ENCODE results near the gene CARD11.

The CARD11 gene

DNA sequence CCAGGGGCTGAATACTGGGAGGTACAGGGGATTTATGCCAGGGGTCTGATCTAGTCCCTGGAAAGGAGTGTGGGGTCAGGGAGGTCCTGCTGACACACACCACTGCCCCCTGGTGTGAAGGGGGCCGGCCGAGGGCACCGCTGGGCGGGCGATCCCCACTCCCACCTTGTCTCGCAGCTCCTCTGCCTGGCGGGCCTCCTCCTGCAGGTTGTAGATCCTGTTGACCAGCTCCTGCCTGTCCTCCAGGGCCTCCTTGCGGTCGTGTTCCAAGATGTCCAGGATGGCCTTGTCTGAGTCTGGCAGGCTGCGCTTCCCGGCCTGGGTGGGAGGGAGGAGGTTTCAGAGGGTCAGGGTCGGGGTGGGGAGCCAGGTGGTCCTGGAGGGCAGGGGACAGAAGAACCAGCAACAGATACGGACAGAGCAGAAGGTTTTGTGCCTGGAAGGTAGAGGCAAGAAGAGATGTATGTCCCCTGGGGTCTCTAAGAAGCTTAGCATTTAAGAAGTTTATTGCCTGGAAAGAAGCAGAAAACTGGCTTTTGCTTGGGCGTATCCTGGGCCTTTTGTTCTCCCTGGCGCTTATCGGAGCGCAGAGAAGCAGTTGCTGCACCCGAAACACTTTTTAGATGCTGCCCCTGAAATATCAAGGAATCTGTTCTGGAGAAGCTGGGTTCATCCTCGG, 105.0 kb downstream of the CARD11 start:
- no peak for DNase-seq

DNA sequence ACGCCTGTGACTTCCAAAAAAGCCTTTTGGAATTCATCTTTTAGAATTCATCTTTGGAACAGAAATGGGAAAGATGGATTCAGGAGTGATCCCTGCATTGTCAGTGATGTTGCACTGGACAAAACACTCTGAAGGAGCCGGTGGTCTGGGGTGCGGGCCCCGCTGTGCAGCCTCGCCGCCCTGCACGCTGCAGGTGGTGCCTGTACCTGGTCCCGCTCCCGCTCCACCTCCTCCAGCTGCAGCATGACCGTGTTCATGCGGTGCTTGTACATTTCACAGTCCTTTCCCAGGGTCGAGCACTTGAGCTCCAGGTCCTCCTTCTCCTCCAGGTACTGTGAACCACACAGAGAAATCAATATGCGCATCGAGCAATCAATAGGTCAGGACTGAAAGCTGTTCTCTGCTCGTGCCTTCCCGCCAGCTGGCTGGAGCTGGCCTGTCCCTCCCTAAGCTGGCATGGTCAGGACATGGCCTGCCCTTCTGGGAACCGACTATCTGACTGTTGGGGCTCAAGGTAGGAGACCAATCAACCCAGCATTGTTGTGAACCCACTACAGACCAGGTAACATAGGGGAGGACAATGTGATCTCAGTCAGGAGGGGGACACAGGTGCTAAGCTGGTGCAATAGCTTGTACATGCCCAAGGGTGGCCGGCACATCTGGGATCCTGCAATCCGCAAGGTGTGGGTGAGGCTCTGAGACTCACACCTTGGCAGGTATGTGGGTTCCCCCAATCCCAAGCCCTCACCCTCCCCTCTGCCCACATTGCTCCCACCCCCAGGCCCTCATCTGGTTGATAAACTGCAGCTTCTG, 105.8 kb downstream of the CARD11 start:
- no peak for DNase-seq

DNA sequence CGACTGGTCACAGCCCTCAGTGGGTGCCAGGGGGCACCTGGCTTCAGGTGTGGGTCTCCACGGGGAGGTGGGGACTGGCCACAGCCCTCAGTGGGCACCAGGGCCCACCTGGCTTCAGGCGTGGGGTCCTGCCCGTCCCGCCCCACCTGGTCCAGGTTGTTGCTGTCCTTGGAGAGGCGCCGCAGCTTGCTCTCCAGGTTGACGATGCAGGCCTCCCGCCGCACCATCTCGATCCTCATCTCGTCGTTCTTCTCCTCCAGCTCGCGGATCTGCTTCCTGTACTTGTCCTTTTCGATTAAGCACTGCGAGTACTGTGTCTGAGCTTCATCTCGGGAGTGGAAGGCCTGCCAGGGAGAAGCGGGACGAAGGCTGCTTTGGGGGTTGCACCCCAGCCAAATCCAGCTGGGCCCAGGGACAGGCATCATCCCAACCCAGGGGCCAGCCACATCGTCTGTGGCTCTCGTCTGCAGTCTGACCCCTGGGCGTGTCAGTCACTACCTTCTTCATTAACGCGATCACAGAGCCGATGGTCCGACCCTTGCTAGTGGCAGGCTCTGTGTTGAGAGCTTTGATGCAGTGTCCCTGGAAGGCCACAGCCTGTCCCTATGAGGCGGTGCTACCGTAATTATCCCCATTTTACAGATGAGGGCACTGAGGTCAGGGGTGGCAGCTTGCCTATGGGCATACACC, 106.6 kb downstream of the CARD11 start:
- no peak for DNase-seq

DNA sequence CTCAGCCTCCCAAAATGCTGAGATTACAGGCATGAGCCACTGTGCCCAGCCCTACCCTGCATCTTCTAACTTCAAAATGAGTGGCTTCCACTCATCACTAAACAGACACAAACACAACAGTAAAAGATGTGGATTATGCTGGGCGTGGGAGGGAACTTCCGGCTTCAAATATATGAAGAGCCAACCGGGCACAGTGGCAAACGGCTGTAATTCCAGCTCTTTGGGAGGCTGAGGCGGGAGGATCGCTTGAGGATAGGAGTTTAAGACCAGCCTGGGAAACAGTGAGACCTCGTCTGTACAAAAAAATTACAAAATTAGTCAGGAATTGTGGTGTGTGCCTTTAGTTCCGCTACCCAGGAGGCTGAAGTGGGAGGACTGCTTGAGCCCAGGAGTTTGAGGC, 107.4 kb downstream of the CARD11 start:
- DNase-seq = no peak

DNA sequence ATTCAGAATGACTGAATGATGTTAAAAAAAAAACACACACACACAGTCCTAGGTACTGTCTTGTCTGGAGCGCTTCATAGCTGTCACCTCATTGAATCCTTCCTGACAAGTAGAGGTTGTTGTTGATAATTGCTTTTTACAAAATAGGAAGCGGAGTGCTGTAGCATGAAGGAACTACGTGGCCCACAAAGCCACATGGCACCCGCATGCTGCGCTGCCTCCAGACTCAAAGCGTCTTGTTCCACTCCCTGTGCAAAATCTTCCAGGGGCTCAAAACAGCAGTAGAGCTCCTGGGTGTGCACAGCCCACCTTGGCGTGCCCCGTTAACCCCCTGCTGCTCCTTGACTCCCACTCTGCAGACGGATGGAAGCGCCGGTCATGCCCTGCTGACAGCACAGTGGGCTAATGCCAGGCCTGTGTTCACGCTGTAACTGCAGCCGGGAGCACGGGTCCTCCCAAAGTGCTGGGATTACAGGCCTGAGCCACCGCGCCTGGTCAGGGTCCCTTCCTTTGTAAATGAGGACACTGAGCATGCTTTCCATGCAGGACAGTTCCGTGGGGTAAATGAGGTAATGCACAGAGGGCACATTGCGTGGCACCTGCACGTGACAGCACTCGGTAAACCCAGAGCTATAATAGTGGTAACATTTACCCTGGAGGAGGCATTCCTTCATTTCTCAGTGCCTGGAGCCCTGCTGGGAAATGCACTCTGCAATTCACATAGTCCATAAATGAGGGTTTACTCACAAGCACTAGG, 108.5 kb downstream of the CARD11 start:
- DNase-seq = no peak

DNA sequence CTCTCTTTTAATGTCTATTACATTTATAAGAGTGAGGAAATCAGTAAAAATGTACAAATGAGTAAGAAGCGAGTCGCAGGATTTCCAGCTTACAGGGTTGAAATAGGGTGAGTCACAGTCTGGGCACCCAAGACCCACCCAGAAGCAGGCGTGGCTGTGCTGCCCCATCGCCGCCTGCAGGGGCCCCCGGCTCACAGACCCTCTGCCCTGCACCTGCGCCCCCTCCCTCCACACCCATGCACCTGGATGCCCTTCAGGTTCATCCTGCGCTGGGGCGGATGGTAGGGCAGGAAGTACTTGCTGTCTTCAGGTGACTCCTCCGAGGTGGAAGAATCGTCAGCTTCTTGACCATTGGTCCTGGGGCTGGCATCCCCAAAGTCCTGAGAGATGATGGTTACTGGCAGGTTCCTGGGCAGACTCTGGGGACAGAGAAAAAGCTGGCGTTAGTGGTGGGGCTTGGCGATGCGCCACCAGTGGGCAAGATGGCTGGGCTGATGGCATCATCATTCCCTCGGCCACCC, 109.4 kb downstream of the CARD11 start:
- DNase-seq = no peak

DNA sequence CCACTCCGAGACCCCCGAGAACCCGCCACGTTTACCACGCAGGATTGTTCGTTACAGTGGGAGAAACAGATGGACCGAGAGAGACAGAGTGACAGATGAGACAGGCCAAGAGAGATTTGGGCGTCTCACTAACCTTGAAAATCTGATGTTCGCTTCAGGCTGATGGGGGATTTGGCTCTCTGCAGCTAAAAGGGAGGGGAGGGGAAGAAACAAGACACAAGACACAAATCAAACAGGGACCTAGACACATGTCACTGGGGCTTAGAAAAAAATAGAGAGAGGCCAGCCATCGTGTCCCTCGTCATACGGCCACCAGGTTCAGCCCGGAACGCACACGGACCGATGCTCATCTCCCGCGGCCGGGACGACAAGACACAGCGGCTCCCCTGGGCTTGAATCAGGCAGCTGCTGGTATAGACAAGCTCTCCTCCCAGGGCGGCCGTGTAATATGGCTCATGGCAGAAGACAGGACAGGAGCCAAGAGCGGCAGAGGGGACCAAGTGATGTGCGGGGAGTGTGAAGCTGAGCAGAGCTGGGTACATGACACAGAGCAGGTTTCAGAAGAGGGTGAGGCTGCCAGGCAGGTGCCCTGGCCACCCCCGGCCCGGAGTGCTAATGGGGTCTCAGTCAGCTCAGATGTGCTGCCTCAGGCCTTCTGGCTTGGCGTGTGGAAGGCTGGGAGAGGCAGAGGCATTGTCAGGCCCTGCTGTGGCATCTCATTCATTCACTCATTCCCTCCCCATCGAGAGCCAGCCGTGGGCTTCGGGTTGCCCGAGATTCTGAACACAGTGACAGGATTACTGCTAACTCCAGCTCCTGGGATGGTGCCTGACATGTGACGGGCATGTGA, 111.0 kb downstream of the CARD11 start:
- no peak for DNase-seq

DNA sequence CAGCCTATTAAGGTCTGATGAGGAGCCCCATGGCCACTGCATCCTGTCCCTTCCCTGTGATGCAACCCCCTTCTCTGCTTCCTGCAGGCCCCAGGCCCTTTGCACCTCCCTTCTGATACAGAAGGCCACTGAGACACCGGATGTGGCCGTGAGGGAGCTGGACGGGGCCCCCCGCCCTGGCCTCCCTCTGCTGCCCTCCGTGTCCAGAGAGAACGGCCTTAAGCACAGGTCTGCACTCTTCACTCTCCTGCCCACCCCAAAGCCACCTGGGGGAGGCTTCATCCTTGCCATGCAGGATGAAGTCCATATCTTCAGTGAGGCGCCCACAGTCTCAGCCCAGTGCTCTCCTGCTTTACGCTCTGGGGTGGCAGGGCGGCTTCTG, 112.6 kb downstream of the CARD11 start:
- DNase-seq = no peak

DNA sequence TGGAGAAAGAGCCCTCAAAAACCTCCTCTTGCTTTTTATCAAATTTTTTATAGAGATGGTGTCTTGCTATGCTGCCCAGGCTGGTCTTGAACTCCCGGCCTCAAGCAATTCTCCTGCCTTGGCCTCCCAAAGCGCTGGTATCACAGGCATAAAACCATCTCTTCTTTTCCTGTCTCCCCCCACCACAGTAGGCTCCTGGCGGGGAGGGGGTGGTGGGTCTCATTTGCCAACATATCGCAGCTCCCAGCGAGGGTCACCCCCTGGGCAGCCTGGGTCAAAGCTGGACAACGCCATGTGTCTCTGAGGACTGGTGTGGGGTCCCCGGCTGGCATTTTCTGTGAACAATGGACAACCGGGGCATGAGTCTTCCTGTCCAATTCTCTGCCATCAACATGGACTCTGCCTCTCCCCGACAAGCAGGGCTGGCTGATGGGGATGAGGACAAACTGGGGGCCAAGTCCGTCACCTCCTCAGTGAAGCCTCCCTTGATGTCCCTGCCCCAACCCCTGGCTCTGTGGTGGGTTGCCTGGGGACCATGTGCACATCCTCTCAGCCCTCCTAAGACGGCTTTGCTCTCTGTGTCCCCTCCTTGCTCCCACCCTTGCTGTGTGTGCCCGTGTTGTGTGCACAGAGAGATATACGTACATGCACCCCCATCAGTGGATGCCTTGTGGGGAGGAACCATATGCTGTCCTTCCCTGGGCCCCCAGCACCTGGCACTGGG, 113.2 kb downstream of the CARD11 start:
- DNase-seq = no peak

DNA sequence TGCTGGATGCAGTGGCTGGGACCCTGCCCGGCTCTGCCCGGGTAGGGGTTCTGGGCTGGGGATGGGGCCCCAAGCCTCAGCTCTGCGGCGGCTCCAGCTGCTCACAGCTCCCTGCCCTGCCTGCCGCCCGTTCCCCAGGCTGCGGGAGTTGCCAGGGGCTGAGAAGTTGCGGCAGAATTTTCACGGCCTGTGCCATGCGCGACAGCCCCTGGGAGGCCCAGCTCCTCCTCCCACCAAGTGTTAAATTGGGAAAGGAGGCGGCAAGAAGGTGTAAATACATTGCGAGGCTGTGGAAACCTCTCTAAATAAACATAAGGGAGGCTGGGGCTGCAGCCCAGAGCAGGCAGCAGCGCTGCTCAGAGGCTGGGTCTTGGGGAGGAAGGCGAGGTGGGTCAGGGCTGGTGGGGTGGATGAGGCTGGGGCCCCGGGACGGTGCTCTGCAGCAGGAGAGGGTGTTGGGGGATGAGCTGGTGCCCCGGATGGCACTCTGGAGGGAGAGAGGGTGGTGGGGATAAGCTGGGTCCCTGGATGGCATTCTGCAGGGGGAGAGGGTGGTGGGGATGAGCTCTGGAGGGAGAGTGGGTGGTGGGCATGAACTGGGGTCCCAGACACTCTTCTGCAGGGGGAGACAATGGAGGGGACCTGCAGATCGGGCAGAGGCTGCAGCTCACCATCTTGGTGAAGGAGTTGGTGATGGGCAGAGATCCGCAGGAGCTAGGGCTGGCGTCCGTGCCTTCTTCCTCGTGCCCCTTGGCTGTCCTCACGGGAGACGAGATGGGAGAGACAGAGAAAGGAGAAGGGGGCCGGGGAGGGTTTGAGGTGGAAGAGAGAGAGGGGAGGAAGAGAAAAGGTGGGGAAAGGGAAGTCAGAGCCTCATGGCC, 114.1 kb downstream of the CARD11 start:
- DNase-seq = no peak

DNA sequence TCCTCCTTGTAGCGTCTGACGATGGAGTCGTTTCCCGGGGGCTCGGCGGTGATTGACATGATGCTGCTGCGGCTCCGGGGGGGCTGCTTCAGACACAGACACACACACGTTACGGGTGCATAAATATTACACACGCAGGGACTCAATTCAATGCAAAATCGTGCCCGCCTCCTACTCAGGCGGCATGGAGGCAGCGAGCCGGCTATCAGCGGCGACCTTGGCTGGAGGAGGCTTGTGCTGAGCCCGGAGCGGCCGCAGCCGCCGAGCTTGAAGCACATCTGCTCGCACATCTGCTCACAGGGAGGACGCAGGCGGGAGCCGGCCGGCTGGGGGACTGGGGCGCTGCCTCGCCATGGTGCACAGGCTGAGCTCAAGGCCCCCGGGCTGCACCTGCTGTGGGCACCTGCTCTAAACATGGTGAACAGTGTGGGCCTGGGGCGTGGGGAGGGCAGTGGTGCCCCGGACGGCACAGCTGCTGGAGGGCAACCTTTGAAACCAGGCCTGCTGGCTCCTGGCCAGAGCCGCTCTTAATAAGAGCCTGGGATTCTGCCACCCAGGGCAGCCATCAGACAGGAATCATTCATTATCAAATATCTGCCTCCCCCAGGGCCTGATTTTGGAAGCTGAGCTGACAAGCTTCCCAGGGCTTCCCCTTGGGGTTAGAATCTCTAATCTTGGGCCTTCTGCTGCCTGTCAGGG, 114.9 kb downstream of the CARD11 start:
- no peak for DNase-seq

DNA sequence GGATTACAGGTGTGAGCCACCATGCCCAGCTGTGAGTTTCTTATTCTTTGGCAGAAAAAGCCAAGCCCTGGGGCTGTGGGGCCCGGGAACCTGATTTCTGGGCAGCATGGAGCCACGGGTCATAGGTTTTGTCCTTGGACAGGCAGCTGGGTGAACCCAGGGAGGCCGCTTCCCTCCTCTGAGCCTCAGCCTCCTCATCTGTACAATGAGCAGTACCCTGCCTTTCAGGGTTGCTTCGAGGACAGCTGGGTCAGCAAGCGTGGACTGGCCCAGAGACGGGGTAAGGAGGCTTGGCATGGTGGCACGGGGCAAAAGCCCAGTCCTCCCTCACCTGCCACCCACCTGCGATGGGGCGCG, 115.4 kb downstream of the CARD11 start:
- no peak for DNase-seq

DNA sequence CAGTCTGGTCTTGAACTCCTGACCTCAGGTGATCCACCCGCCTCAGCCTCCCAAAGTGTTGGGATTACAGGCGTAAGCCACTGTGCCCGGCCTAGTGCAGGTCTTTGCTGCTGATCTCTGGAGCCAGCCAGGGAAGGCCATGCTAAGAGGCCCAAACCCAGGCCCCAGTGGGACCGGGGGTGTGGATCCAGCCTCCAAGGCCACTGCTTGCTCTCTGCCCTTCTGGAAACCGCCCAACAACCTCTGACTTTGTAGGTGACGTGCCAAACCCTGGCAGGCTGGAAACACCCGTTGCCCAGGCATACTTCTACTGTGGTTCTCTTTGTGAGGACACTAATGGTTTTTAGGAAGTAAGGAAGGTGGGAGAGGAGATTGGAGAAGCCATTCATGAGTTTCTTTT, 116.1 kb downstream of the CARD11 start:
- DNase-seq = no peak

DNA sequence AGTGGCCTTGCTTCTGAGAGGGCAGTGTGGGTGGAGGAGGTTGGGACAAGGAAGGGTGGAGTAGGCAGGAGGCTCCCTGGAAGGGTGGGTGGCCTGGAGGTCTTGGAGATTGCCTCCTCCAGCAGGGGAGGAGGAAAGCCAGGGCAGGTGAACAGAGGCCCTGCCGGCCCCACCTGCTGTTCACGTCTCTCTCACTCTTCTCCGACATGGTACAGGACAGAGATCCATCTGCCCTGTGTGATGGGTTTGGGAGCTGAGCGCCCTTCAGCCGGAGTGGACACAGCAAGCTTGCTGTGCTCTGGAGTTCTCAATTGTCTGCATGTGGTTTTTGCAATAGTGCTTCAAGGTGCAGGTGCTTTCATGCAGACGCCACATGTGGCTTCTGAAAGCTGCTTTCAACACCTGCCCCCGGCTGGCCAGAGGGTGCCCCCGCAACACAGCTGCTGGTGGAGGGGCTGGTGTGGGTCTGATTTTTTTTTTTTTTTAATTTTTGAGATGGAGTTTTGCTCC, 116.7 kb downstream of the CARD11 start:
- no peak for DNase-seq

DNA sequence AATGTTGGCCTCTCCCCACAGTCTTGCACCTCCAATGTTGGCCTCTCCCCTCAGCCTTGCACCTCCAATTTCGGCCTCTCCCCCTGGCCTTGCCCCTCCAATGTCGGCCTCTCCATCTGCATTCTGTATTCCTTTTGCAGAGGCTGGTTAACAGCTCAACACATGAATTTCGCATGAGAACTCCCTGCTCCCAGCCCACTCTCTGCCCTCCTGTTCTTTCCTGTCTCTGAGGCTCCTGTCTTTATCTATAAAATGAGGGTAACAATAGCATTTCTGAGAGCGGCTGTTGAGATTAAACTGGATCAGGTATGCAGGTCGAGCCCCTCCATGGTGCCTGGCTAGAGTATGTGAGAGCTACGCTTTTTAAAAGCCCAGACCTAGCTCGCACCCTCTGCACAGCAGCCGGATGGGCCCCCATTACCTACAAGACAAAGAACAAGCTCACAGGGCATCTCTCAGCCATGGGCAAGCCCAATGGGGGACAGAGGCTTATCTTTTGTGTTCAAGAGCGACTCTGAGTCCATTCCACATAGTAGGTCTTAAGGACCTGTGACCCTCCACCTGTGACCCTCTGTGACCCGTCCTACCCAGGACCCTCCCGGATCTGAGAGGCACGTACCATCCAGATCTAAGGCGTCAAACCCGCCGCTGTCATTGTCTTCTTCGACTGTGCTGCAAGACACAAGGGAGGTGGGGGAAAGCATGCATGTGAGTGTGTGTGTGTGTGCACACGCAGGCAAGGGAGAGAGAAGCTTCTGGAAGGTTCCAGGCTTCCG, 117.4 kb downstream of the CARD11 start:
- no peak for DNase-seq

DNA sequence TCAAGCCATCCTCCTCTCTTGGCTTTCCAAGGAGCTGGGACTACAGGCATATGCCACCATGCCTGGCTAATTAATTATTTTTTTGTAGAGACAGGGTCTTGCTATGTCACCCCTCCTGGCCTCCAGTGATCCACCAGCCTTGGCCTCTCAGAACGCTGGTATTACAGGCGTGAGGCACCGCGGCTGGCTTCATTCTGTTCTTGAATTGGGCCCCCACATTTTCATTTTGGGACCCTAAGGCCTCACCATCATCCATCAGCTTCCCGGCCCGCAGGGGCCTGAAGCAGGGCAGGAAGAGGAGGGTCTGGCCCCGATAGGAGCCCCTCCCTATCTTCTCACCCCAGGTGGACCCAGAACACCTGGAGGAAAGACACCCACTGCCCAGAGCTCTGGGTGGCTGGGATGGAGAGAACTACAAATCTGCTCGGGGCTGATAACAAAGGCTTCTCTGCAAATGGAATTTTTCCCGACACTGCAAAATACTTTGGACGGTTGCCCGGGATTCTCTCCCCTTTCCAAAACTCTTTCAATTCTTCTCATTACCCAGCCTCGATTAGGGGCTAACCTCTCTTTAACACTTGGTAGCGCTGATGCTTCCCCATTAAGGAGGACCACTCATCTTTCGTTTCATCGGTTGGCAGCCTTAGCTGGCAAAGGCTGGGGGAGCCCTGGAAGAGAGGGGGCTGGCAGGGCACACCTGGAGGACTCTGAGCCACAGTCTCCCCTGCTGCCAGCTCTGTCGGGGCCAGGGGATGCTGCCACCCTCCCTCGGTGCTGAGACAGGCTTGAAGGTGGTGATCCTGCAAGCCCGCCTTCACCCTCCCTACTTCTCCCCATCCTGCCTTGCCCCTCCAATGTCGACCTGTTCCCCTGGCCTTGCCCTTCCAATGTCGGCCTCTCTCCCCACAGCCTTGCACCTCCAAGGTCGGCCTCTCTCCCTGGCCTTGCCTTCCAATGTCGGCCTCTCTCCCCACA, 118.5 kb downstream of the CARD11 start:
- no peak for DNase-seq

DNA sequence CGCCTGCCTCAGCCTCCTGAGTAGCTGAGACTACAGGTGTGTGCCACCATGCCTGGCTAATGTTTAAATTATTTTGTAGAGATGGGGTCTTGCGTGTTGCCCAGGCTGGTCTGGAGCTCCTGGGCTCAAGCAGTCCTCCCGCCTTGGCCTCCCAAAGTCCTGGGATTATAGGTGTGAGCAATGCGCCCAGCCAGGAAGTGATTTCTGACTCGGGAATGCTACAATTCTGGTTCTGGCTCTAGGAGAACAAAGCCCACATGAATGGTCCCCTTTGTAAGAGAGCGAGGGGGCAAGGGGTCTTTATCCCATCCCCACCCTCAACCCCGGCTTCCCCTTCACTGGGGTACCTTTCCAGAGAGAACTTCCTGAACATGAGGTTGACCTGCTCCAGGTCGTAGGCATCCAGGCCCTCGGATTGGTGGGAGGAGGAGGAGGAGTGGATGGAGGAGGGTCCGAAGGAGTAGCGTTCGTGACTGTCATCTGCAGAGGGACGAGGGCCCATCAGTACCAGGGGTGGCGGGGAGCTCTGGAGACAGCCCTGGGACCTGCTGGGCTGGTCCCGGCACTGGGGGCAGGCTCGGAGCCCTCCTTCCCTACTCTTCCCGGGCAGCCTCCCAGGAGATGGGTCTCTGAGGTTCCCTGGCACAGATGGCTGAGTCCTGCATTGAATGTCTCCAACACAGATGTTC, 119.6 kb downstream of the CARD11 start:
- DNase-seq = no peak
